CD1c-positive myeloid dendritic cell (primary cell): ENCODE measurements around the gene HJURP.

Experiments
- DNase-seq: peaks from one replicate; pipeline ENCODE4 v3.0.0-alpha.2; 2016; ENCODE audit errors: extremely low spot score

The HJURP gene

DNA sequence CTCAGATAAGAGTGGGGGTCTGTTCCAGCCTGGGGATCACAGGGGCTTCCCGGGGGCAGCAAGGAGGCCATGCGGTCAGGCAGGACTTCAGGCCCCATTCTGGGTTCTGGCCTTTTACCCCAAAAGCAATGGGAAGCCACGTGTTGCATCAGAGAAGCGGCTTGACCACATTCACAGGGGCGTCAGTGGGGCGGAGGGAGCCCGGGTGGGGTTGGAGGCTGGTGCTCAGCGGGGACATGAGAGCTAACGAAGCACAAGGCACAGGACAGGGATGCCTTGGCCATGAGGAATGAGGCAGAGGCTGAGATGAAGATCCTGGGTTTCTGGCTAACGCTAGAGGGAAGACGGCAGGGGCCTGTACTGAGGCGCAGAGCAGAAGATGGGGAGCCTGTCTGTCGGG, 6.1 kb downstream of the HJURP start:
- no peak for DNase-seq

DNA sequence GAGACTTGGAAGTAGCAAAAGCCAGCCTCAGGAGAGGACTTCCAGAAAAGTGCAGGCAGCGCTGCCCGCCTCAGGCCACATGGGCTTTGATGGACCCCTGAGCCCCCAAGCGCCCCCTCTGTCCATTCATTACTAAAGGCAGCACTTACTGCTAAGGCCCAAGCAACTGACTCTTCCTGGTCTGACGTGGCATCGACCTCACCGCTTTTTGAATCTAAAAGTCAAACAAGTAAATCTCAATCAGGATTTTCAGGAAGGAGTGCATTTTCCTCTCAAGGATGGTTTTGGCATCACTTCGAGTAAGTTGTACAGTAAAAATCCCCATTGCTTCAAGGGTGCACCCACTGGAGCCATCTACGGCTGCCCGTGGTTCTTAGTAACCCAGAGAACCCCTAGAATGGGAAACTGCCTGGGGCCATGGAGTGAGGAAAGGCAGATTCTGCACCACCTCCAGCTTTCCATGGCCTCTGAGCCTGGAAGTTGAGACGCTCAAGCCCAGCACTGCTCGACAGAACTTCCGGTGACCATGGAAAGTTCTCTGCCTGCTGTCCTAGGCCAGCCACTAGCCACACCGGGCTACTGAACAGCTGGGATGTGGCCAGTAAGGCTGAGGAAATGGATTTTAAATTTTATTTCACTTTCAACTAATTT, 7.0 kb downstream of the HJURP start:
- DNase-seq = no peak

DNA sequence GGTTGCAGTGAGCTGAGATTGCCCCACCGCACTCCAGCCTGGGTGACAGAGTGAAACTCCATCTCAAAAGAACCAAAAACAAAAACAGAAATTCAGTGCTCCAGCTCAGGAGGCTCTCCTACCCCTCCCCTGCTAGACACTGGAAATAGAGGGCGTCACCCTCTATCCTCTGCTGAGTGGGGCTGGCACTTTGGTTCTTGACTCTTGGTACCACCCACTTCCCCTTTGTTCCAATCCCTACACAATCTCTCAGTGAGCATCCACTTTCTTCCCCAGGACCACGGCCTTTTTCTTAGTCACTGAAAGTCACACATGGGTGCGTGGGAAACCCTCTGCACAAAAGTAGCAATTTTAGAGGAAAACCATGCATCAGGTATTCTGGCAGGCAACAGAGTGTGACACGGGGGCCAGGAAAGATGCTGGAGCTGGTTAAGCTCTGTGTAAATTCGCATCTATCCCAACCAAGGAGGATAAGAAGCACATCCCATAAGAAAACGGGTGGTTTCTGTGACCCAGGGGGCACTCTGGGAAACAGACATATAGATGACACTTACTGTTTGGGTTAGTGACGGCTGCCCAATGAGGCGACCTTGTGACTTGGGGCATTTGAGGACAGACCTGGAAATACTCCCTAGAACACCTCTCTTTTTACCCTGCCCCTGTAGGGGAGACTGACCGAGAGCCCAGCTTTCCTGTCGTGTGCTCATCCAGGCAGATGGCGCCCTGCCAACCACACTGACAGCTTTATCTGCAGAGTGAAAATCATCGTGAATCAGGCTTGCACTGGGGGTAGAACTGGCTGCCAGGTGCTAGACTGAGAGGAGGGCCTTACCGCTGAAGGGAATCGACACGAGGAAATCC, 7.7 kb downstream of the HJURP start:
- DNase-seq = peak; percentile 35

DNA sequence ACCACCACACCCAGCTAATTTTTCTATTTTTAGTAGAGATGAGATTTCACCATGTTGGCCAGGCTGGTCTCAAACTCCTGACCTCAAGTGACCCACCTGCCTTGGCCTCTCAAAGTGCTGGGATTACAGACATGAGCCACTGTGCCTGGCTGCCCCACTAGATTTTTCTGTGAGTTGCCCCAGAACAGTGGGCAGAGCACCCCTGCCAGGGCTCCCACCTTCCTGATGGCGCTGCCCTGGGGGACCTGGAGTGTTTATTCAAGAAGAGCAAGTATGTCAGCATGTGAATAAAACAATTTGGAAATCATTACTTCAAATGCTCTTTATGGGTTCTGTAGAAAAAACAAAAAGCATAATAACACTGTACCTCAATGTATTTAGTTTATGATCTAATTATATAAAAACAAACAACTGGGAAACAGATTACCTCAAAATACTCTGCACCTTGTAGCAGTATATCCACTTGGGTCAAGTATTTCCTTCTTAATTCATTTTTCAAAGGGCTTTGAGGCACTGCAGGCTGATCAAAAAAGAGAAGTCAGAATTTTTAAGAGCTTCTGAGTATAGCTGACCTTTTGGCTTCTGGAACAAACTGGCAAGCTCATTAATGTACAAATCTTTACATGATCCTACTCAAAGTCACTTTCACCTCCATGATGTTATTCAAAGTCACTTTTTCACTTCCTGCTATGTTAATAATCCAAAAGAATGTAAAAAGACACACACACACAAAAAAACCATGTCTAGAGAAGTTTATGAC, 8.9 kb downstream of the HJURP start:
- peak; percentile 51 for DNase-seq

DNA sequence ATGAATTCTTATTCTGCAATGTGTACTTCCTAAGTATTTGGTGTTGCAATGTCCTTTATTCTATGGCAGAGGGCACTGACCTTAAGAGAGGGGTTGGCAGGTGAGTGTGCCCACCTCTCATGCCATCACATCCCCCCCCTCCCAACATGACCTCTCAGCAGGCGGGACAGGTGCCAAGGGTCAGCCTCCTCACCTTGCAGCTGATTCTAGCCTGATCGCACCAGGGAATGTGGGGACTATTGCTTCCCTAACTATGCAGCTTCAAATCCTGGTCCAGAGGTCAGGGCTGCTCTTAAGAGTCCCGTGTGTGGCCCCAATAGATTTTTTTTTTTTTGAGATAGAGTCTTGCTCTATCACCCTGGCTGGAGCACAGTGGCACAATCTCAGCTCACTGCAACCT, 9.5 kb downstream of the HJURP start:
- DNase-seq = no peak

DNA sequence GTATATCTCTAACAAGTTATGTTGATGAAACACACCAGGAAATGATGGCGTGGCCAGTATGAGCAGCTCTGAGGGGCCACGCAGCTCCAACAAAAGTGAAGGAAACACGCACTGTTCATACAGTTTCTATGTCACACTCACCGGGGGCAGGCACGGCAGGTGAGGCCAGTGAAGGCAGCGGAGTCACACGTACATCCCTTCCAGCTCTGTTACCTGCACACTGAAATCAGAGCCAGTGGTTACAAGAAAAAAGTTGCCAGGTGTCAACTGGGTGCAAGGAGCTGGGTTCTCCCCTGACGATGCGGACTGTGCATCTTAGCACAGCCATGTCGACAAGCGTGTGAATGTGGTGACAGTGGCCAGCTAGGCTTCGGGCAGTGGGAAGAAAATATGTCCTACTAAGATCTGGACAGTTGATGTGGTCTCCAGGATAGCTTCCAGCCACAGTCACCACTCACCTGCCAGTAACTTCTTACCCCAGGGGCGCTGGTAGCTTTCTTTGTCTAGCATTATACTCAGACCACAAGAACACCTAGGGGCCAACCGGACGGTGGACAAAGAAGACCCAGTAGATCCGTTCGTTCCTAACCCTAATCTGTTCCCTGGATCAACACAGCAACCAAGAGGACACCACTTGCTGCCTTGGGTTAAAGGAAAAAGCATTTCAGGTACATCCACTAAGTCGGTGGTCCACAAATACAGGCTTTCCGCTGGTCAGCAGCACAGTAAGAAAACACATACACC, 10.1 kb downstream of the HJURP start:
- DNase-seq = no peak

DNA sequence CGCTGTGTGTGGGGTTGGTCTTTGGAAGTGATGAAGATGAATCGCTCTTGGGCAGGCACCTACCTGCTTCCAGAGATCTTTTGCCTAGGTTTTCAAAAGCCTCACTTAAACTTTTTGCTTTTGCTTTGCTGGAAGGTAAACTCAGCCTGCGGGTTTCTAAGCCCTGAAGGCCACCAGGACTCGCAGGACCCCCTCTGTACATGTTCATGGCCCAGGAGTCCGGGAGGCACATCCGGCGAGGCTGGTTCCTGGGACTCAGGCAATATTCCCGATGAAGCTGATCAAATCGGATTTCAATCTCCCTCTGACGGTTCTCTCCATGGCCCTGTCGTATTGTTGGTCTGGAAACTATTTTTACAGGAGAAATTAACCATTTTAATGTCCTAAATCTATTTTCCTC, 13.2 kb downstream of the HJURP start:
- DNase-seq = no peak

DNA sequence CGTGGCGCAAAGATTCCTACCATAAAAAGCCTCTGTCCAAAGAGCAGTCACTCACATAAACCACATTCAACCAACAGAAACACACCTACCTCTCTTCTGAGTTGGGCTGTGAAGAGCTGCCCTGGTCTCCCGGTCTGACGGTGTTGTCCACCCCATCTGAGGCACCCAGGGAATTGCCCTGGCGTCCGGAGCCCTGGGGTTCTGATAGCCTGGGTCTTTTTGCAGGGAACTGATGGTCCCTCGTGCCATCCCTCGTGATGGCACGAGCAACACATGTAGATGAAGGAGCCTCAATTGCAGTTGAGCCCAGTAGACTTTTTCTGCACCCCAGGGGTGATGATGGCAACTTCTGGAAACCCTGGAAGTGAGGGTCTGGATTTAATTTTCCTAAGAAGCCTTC, 13.8 kb downstream of the HJURP start:
- DNase-seq = no peak

DNA sequence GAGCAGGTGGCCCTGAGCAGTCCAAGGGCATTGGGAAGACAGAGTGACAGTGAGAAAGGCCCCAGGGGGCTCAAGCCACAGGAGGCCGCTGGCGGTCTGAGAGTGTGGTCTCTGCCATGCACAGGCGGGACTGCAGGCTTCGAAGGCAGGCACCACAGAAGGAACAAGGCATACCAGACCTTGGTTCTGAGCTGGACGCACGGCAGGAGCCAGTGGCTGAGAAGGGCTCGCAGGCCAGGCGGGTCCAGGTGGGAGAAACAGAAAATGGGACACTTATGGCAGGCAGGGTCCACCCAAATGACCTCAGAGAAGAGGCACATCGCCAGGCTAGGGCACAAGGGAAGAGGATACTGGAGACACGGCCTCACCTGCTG, 14.9 kb downstream of the HJURP start:
- DNase-seq = no peak

DNA sequence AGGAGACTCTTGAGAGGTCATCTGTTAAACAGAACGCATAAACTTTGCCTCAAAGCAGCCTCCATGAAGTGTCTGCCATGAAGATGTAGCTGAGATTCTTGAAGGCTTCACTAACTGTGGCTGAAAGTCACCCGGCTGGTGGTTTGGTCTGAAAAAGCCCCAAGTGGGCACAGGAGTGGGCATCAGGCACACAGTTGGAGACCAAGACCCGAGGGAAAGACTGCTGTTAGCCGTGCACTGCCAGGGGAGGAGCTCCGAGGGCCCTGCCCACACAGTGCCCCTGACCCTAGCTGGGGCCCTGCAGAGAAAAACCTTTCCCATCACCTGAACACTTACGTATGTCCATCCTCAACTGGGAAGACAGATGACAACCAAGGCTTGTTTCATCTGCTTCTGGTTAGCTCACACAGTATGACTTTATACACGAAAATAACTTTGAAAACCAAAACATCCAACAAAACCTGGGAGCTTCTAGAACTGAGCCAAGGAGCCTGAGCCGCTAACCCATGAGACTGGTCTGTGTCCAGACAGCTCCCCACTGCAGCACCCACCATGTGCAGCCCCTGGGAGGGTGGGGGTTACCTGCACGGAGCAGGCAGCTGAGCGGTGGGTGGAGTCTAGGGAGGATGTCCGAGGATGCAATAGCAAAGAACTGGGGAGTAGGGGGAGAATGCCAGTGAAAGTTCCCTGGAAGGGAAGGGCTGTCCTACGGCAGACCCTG, 15.4 kb downstream of the HJURP start:
- no peak for DNase-seq

DNA sequence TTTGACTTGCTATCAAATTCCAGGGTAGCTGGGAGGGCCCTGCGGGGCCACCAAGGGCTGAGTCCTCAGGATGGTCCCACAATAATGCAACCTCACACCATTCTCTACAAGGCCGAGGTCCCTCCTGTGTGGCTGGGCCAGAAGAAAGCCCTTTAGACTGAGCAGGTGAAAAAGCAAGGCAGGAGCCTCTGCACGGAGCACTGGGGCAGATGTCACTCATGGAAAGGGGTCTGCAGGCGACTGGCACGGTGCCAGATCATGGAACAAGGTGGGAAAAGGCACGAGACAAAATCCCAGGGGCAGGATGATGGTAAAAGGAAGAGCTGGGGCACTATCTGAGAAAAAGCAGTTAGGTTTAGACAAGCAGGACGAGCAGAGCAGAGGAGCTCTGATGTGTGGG, 16.1 kb downstream of the HJURP start:
- no peak for DNase-seq

DNA sequence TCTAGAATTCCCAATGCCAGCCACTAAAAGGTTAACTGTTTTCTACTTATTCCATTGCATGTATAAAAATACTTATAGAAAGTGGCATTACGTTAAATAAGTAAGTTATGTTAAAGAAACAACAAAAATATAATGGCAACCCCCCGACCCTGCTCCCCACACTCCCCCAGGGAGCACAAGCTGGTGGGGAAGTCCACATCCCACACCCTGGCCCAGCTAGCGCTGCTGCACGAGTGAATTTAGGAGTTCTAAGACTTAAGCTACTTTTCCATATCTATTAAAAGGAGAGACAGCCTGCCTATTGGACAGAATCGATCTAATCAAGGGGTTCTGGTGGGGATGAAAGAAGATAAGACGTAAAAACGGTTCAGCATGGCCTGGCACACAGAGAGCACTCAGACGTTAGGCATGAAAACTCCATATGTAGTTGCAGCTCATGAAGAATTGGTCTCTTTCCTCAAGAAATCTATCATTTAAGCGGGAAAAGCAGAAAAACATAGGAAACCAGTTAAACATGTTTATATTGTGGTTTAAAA, 16.6 kb downstream of the HJURP start:
- DNase-seq = no peak

DNA sequence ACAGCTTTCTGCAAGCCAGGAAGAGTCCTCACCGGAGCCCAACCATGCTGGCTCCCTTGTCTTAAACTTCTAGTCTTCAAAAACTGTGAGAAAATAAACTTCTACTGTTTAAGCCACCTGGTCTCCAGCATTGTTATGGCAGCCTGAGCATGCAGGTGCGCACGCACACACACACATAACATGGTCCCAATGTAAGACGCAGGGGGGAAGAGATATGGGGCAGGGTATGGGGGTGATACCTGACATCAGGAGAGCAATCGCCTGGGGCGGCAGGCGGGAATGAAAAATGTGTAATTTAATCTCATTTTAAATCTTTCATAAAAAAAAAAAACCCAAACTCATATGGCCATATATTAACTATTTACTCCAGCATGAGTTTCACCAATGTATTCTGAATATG, 18.0 kb downstream of the HJURP start:
- no peak for DNase-seq

DNA sequence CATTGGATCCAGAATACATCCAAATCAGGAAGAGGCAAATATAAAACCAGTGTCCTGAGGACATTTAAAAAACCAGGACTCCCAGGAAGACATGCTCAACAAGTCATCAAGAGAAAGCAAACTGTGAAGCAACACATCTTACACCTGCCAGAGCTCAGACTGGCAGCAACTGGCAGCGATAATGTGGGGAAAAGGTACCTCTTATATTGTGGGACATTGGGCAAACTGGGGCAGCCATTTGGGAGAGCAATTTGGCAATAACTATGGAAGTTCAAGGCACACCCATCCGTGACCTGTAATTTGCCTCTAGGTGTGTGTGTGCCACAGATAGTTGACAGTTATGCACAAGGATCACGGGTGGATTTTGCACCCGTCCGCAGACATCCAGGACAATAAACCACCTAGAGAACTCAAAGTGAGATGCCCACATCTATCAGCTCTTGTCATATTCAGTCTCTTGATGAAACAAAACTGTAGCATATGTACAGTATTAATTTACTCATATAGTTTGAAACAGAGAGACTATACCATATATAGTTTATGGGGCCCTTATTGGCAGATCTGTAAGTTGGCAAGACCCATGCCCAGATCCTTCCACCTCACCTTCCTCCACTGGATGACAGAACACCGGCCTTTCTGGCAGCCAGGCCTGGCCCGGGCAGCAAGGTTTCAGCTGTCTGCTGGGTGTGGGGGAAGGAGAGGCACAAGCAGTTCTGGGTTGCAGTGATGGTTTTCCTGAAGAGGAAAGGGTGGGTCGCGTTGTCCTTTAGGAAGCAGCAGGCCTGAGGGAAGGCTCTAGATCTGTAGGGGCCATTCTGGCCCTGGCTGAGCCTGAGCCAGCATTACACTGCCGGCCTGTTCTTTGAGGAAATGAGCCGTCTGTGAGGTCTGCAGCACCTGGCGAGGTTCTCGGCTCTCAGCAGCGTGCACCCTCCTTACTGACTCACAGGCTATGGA, 18.8 kb downstream of the HJURP start:
- DNase-seq = no peak

DNA sequence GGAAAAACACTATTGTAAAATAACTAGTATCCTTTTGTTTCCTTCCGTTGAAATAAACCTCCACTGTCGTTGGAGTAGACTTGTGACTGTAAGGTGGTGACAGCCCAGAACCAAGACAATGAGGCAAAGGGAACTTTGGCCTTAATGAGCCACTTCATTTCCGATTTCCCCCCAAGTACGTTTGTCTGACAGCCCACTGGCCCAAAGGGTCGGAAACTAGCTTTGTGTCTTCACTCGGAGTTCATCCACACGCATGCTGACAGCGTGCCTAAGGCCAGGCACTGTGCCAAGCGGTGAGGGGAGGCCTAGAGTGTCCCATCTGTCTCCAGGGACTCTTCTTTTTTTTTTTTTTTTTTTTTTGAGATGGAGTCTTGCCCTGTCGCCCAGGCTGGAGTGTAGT, 21.0 kb downstream of the HJURP start:
- DNase-seq = no peak

DNA sequence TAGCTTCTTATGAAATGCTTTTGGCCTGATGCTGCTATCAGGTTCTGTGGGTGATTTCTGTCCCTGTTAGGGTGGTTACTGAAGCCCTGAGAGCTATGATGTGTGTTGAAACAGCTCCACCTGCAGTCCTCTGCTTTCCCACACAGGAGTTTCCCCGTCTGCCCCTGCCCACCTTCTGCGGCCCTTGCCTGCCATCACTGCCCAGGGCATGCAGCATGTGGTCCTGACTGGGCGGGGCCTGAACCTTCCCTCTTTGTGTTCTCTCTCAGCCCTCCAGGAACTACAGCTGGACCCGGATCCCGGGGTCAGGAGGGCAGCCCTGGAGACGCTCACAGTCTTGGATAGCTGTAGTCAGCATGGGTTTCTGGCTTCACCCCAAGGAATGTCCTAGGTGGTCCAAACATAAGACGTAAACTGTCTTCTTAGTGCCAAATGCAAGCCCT, 21.4 kb downstream of the HJURP start:
- no peak for DNase-seq

DNA sequence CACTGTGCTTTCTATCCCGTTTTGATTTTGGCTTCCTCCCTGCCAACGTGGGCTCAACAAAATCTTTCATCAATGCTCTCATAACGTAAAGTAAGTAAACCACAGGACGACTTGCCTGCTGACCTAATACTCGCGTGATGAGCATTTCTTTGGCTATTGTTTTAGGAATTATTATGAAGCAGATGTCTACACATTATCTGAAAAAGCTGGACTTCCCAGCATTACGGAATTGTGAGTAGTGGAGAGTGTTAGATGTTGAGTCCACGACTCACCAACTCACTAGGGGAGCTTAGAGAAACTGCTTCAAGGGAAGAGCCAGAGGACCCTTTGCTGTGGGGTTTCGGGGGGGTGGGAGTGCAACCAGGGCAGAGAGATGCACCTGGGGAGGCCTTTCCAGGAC, 21.9 kb downstream of the HJURP start:
- DNase-seq = no peak

DNA sequence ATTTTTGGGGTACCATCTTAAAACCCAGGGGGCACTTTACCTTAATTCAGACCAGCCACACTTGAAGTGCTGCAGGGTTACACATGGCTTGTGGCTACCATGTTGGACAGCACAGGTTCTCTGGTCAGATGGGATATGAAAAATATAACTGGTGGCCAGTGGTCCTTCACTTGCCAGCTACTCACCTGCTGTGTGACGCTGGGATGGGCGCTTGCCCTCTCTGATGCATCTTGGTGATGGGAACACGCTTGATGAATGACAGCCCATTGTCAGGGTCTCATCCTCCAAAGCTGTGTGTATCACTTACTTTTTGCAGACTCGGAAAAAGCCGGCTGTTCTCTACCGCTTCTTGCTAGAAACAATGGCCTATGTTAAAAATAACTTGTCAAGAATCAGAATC, 22.5 kb downstream of the HJURP start:
- no peak for DNase-seq

DNA sequence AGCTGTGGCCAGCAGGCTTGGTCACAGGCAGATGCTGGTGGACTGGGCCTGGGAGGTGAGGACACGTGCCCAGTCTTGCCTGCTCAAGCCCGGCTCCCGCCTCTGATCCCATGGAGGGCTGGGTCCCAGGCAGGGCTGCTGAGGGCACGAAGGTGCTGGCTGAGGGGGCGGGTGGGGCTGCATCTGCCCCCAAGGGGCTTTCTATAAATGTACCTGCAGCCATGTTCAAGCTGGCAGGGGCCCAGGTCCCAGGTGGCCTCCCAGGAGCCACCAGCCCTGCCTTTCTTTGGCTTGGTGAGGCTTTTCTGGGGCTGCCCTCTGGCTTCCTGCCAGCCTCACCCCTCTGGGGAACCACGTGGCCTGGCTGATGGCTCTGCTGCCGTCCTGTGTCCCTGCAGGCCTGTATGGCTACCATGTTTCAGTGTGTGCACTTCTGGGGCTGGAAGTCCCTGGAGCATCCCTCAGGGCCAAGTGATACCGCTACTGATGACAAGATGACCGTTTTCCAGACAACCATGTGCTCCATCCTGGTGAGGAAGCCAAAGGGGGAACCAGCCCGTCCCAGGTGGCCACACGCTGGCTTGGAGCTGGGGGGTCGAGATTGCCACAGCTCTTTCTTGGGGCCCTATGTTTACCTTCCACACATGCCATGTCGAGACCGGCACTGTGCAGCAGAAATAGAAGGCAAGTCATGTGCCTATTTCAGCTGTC, 23.2 kb downstream of the HJURP start:
- no peak for DNase-seq
